ENCODE results near the gene SLC25A47.
"Not testable (repeated sequence)": the region's sequence is repeated elsewhere in the genome, so short reads cannot be mapped to it uniquely, and the experiment has no call there.

GRCh38 chr14:100344657-100345056 lies 21.5 kb downstream of the SLC25A47 start:
- not testable (repeated sequence) for TF ChIP-seq CTCF (IDR thresholded peaks at IDR 0.05; ENCODE audit: low read depth, low read length, missing input control); JUND (IDR thresholded peaks at IDR 0.05); YY1 (IDR thresholded peaks at IDR 0.05); ATF3 (IDR thresholded peaks at IDR 0.05); REST (IDR thresholded peaks at IDR 0.05); MAX (IDR thresholded peaks at IDR 0.05); GABPA (IDR thresholded peaks at IDR 0.05 in 1 of 2, conservative IDR thresholded peaks at IDR 0.05 in 1 of 2)
